ENCODE measurements around the gene APOC3. TPM values are rescaled to one million over a fixed set of nuclear protein-coding genes. Genes with fewer than 3 reads are reported as not detected.

APOC3 gene
- total RNA-seq: not detected in 2 replicates

DNA sequence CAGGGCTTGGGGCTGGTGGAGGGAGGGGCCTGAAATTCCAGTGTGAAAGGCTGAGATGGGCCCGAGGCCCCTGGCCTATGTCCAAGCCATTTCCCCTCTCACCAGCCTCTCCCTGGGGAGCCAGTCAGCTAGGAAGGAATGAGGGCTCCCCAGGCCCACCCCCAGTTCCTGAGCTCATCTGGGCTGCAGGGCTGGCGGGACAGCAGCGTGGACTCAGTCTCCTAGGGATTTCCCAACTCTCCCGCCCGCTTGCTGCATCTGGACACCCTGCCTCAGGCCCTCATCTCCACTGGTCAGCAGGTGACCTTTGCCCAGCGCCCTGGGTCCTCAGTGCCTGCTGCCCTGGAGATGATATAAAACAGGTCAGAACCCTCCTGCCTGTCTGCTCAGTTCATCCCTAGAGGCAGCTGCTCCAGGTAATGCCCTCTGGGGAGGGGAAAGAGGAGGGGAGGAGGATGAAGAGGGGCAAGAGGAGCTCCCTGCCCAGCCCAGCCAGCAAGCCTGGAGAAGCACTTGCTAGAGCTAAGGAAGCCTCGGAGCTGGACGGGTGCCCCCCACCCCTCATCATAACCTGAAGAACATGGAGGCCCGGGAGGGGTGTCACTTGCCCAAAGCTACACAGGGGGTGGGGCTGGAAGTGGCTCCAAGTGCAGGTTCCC, at the start of gene APOC3:
APOC3 (plus strand) TSS at position 383 of the 659 bp plus-strand sequence. CDS start 676 bp downstream, outside the sequence.

DNA sequence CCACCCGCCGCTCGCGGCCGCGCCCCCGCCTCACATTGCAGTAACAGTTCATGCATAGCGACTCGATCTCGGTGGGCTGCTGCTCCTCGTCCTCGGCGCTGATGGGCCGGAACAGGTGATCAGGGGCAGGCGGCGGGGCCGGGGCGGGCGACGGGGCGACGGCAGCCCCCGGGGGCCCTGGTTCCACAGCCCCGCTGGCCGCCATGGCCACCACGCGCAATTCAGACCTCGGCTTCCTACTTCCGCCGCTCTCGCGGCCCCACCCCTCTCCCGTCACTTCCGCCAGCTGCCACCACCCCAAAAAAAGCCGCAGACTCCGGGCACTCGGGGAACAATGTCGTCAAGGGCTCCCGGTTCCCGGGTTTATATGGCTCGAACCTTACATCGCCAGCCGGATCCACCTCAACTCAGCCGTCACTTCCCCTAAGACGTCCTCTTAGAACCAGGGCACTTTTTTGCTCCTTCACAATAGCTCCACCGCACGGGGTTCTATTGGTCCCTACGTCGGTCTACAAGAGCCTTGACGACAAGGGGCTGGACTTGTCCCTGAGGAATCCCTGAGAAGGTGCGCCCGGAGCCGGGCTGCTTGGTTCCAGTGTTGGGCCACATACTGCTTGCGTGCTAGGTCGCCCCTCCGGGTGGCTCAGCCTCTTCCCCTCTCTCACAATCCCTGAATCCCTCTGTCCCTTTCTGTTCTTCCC, 41.8 kb upstream of the APOC3 start, which contains the start of gene ZPR1:
ZPR1 (minus strand) TSS at position 238 of the 701 bp plus-strand sequence; CDS start at position 205, 33 bp downstream.

DNA sequence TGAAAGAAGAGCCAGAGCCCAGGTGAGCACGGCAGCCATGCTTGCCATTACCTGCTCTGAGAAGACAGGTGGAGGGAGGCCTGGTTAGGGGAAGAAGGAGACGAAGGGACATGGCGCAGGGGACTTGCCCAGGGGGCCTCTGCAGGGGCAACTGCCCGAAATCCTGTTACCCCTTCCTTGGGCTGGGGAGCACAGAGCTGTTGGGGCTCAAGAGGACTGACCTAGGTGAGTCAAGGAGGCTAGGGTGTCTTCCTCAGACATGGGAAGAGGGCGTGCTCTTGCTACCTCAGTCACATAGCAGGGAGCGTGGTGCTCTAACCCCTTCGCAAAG, 37.9 kb upstream of the APOC3 start, which contains the start of gene APOA5:
APOA5 (minus strand) TSS at position 67 of the 331 bp plus-strand sequence; CDS start at position 48, 19 bp downstream.

DNA sequence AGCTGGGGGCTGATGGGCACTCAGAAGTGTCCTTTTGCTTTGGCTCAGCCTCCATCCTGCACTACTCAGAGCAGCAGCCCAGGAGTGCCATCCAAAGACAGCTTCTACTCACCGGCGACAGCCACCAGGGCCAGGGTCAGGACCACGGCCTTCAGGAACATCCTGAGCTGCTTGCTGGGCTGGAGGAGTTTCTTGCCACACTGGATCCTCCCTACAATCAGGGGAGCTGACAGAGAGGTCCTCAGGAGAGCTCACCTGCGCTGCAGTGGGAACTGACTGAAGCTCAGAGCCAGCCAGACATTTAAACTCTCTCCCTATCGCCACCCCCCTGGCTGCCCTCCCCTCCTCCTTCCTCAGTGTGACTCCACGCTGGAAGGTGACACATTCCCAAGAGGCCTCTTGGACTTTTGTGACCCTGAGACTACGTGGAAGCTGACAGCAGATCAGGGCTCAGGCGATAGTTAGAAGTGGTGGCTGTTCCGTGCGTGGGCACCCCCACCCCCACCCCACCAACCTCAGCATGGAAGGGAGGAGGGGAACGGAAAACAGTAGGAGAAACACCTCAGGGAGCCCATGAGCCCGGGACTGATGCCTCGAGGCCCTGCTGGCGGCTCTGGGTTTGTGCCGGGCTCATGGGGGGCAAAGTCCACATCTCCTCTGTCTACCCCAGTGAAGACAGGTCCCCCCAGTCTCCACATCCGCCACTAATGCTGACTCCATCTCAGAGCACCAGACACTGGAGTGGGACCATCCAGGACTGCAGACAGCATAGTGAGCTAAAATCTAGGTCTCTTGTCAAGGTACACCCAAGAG, 6.5 kb upstream of the APOC3 start, which contains the start of gene APOA4:
APOA4 (minus strand) TSS at position 274 of the 813 bp plus-strand sequence; CDS start at position 161, 113 bp downstream.

DNA sequence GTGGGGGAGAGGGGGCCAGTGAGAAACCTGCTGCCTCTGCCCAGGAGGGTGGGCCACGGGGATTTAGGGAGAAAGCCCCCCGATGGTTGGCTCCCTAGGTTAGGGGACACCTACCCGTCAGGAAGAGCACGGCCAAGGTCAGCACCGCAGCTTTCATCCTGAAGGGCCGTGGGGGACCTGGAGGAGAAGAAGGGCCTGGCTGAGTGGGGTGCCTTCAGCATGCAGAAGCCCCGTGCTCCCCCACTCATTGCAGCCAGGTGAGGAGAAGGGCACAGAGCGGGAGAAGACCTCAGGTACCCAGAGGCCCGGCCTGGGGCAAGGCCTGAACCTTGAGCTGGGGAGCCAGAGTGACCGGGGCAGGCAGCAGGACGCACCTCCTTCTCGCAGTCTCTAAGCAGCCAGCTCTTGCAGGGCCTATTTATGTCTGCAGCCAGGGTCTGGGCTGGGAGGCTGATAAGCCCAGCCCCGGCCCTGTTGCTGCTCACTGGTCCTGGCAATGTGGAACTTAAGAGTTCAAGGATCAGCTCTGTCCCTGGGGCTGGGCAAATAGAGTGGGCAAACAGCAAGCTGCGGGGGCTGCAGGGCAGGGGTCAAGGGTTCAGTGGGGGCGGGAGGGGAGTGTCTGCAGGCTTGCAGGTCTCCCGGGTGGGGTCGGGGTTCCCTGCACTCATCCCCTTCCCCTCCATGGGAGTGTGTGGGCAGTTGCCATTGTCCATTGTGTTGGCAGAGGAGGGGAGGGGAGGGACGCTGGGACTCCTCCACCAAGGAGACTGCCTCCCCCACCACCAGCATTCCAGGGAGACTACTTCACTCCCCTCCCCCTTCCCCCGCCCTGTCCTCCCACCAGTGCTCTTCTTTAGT, 7.8 kb downstream of the APOC3 start, which contains the start of gene APOA1:
APOA1 (minus strand) TSS at position 392 of the 861 bp plus-strand sequence; CDS start at position 157, 235 bp downstream.

Other genes with a start within 250 kb of the APOC3 start
- 13.0 and 21.8 TPM in 2 replicates for gene BUD13, start 56.9 kb upstream of the APOC3 start, total RNA-seq
- gene ZPR1, start 41.9 kb upstream of the APOC3 start, total RNA-seq: 49.2 and 65.3 TPM in 2 replicates
- gene APOA5, start 38.0 kb upstream of the APOC3 start, total RNA-seq: not detected in 2 replicates
- gene APOA4, start 6.6 kb upstream of the APOC3 start, total RNA-seq: not detected in 2 replicates
- 0.62 and 1.4 TPM in 2 replicates for gene APOA1, start 7.7 kb downstream of the APOC3 start, total RNA-seq